AG10803 (cell line): Measurements from ENCODE around the gene MBD5.
A peak's percentile ranks its signal among the peaks of the same experiment; 100 is the strongest.

Source experiments
- DNase-seq: peaks from one replicate; pipeline ENCODE4 v3.0.0; 2010; ENCODE audit warnings: low read depth
- H3K4me3 ChIP-seq: 2 replicates; pipeline ENCODE4 v1.5.1; 2011; ENCODE audit warnings: mild to moderate bottlenecking, low read length, control low read depth
- TF ChIP-seq, protein P1 (sequence below): conservative IDR thresholded peaks from 2 replicates; pipeline ENCODE4 v1.5.1; 2011; ENCODE audit warnings: mild to moderate bottlenecking, low read length, control low read depth, inconsistent platforms

The MBD5 gene

DNA sequence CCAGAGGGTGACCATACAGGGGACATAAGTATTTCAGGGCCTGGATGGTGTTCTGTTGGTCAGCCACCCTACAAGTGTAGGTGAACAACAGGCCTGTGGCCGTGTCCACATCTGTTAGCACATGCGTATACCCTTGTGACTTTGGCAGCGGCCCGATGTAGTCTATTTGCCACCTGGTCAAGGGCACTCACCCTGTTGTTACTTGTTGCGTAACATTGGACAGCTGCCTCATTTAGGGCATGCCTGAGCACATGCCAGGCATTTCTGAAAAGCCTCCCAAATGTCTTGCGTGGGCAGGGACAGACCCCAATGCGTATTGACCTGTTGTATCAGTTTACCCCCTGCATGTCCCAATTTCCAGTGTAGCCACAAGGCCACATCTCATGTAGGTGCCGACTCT, 235.0 kb downstream of the MBD5 start:
- no peak overlapping the region for H3K4me3 ChIP-seq
- TF ChIP-seq, protein P1, sequence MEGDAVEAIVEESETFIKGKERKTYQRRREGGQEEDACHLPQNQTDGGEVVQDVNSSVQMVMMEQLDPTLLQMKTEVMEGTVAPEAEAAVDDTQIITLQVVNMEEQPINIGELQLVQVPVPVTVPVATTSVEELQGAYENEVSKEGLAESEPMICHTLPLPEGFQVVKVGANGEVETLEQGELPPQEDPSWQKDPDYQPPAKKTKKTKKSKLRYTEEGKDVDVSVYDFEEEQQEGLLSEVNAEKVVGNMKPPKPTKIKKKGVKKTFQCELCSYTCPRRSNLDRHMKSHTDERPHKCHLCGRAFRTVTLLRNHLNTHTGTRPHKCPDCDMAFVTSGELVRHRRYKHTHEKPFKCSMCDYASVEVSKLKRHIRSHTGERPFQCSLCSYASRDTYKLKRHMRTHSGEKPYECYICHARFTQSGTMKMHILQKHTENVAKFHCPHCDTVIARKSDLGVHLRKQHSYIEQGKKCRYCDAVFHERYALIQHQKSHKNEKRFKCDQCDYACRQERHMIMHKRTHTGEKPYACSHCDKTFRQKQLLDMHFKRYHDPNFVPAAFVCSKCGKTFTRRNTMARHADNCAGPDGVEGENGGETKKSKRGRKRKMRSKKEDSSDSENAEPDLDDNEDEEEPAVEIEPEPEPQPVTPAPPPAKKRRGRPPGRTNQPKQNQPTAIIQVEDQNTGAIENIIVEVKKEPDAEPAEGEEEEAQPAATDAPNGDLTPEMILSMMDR: no peak
- peak; percentile 13 for DNase-seq

DNA sequence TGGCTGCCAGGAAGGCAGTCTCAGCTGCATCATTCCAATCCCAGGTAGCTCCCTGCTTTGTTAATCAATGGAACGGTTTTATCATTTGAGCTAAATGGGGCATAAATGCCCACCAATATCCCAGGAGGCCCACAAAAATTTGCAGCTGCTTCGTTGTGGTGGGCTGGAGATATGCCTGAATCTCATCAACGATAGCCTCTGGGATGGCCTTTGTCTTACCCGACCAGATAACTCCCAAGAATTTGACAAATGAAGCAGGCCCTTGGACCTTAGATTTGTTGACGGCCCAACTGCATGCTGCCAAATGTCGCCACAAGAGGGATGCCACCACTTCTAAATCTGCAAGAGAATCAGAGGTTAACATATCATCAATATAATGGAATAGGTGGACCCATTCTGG, 236.4 kb downstream of the MBD5 start:
- DNase-seq: no peak
- TF ChIP-seq, protein P1: no peak
- H3K4me3 ChIP-seq: no peak overlapping the region

DNA sequence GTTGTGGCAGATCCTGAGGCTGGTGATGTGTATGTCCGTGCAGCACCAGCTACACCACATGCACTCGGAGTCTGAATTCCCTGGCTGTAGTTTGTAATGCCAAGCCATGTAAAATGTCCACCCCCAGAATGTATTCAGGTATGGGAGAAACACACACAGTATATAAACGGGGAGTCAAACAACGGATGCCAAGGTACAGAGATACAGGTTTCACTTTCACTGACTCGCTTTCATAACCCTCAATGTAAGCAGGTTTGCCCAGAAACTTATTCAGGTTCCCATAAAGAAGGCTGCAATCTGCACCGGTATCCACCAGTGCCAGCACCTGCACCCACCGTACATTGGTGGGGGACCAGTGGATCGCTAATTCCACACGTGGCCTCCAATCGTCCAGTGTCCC, 237.2 kb downstream of the MBD5 start:
- TF ChIP-seq, protein P1: no peak
- no peak for DNase-seq
- no peak overlapping the region for H3K4me3 ChIP-seq

DNA sequence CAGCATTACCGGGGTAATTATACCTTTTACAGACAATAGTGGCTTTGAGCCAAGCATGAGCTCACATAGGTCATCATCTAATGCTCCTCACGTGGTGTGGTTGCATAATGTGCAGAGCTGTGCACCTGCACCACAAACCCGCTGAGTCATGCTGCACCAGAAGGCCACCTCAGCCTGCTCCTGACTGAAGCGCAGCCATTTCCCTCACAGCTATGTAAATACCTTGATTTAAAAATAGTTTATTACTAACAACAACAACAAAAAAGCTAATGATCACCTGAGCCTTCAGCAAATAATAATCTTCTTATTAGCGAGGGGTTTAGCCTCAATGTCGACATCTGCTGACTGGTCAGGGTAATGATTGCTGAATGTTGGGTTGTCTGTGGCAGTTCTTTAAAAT, 238.8 kb downstream of the MBD5 start:
- no peak for DNase-seq
- TF ChIP-seq, protein P1: no peak
- H3K4me3 ChIP-seq: no peak overlapping the region

DNA sequence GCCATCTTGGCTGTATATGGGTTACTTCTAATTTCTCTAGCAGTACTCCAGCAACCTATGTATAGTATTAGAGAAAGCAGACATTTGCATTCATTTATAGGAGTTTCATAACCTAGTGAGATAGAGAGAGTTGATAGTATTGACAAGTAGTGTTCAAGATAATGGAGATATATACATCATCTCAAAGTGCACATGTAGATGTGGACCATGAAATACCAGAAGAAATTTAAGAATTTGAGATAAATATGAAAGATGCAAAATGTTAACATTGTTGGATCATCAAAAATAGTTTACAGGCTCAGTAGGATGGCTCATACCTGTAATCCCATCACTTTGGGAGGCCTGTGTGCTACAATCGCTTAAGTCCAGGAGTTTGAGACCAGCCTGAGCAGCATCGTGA, 243.0 kb downstream of the MBD5 start:
- DNase-seq: no peak
- TF ChIP-seq, protein P1: no peak
- no peak overlapping the region for H3K4me3 ChIP-seq

DNA sequence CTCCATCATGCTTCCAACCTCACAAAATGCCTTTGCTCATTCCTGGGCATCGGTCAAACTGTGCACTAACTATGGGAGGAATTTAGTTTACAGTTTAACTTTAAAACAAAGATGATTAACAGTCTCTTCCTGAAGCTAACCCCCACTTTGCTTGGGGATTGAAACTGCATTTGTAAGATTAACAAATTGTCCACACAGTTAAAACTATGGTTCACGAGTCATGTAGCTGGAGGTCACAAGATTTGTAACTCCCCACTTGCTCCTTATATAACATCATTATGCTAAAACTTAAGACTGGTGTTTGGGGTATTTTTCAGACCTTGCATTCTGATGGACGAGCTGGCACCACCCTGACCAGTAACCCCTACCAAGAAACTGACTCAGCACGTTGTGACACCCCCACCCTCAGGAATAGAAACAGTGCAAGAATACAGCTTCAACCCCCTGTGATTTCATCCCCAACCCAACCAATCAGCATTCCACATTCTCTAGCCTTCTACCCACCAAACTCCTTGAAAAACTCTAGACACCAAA, 252.3 kb downstream of the MBD5 start:
- peak; percentile 57 for DNase-seq
- H3K4me3 ChIP-seq: no peak overlapping the region
- TF ChIP-seq, protein P1: no peak

DNA sequence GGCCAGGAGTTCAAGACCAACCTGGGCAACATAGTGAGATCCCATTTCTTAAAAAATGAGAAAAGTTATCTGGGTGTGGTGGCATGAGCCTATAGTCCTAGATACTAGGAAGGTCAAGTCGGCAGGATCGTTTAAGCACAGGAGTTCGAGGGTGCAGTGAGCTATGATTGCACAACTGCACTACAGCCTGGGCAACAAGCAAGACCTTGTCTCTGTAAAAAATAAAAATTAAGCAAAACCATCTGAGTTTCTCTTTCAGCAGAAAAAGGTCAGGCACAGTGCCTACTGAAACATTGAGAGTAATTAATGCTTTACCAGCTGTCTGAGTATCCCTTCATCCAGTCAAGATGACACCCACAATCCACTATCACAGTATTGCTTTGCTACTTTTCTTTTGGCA, 258.3 kb downstream of the MBD5 start:
- DNase-seq: peak; percentile 53
- H3K4me3 ChIP-seq: no peak overlapping the region
- TF ChIP-seq, protein P1: no peak
